NCI-H2196 treated with DMSO at 0.1 percent for 48 hours (cell line): ENCODE results near the gene COA6.

Experiments used
- DNase-seq: peaks from one replicate; lab custom pipeline; 2025; ENCODE audit not compliant: unreplicated experiment; lab: John Stamatoyannopoulos, UW

Gene COA6

DNA sequence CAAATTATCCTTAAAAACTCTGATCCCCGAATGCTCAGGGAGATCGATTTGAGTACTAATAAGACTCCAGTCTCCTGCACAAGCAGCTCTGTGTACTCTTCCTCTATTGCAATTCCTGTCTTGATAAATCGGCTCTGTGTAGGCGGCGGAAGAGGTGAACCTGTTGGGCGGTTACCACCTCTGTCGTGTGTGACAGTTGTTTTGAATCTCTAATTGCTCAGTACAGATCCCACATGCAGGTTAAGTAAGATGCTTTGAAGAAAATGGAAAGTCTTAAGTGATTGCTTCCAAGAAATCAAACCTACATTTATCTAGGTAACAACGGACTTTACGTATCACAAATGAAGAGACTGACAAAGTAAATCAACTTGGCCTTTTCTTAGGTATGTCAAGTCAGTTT lies 35.5 kb downstream of the COA6 start:
- DNase-seq = no peak

DNA sequence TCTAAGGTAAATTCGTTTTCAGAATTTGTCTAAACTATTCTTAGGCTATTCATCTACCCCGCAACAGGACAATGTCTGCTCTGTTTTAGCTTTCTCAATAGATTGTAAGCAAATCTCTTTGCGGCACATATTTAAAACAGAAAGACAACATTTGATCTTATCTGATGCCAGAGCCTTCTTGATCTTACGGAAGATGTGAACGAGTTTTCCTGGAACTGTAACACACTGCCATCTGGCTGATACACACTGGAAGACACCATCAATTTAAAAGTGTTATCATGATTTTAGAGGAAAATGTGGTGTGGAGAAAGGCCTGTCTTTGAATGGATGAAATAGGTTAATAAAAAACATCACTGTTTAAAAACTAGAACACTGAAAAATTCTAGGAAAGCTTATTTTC lies 36.1 kb downstream of the COA6 start:
- DNase-seq = no peak

GRCh38 chr1:234412830-234413229 lies 39.6 kb downstream of the COA6 start:
- DNase-seq = no peak

DNA sequence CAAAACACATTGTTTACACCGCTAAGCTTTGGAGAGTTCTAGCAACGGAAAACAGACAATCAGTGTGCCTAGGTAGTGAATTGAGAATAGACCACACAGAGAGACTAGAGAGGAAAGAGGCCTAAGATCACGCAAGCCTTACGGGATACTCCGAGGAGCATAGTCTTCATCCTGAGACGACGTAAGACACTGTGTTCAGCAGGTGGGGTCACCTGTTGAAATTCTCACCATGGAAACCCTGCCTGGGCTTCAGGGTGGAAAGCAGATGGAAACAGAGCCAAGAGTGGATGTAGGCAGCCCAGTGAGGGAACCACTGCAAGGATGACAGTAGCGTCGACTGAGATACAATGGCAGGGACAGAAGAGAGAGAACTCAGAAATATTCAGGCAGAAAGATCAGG lies 40.2 kb downstream of the COA6 start:
- DNase-seq = no peak

GRCh38 chr1:234413990-234414389 lies 40.7 kb downstream of the COA6 start:
- no peak for DNase-seq

GRCh38 chr1:234427950-234428646 lies 54.8 kb downstream of the COA6 start:
- DNase-seq = no peak

GRCh38 chr1:234429434-234429806 lies 56.2 kb downstream of the COA6 start:
- DNase-seq = no peak

DNA sequence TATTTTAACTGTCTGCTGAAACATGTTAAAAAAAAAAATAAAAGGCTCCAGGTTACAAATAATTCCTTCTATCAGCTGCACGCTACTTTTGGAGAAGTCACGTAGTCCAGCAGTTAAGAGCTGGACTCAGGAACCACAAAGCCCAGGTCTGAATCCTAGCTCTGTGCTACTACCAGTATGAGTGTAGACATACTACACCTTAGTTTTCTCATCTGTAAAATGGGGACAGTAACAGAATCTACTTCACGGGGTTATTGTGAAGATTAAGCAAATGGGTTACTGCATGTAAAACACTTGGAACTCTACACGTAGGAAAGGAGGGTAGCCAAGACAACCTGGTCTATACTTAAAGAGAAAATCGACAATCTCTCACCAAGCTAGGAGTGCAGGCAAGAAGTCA lies 57.4 kb downstream of the COA6 start:
- no peak for DNase-seq

DNA sequence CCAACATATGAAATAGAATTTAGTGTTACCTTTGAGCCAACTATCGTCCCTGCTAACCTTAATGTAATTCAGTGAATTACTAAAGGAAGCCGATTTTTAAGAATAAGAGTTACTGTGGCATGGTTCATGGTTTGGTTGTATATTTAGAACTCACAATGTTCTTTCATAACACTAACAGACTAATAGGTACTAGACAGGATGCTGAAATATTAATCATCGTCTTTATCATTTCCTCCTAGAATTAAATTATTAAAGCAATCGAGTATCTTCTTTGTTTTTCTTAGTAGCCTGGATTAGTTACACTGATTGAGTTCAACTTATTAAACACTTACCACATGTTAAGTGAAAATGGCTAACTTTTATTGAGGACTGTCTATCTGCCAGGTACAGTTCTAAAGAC lies 58.0 kb downstream of the COA6 start:
- DNase-seq = no peak

DNA sequence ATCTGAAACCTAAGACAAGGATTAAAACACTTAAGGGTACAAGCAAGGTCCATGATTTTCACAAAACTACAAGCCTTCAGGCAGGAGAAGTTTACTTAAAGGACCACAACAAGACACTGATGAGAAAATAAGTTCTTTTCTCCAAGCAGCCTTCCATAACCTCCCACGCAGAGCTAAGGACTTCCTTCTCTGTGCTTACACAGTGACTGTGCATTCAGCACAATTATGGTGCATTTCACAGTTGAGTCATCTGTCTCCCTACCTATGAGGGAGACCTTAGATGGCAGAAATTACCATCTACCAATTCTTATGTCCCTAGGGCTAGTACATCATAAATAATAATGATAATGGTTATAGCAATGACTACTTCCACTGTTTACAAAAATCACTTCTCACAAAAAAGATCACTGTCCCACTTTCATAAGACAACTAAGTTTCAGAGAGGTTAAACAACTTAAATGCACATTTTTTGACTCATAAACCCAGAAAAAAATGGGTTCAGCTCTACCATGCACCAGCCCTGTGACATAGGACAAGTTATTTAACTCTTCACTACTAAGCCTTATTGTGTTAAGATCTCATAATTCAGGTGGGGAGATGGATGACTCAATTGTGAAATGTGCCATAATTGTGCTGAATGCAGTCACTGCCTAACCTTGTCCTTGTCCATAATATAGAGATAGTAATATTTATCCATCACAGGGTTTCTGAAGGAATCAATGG lies 60.5 kb downstream of the COA6 start:
- no peak for DNase-seq
